ENCODE data around the gene CILP2.

DNA sequence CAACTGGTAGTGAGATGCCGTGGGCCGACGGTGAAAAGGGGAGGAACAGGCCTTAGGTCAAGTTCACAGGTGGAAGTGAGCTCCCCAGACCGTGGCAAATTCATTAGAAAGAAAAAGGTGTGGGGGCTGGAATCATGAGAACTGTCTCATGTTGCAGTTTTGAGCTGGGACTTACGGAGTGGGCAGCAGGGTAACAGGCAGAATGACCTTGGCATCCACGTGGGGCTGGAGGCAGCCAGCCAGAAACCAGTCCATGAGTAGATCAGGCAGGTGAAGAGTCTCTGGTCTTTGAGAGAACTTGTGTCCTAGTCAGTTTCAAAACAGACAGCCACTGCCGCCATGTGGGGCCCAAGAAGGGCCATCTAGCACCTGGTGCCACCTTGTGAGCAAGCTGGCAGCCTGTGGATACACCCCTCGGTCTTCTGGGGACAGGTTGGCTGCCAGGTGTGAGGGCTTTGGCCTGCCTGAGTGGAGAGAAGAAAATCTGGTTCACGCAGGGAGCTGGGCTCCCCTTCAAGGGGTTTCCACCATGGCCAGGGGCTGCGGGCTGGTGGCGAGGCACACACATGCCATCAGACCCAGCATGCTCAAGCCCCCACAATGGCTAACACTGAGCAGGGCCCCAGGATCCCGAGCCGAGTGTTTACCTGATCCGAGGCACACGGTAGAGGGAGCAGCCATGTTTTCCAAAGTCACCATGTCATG is 46.6 kb upstream of the CILP2 start:
- TF ChIP-seq, protein P1, sequence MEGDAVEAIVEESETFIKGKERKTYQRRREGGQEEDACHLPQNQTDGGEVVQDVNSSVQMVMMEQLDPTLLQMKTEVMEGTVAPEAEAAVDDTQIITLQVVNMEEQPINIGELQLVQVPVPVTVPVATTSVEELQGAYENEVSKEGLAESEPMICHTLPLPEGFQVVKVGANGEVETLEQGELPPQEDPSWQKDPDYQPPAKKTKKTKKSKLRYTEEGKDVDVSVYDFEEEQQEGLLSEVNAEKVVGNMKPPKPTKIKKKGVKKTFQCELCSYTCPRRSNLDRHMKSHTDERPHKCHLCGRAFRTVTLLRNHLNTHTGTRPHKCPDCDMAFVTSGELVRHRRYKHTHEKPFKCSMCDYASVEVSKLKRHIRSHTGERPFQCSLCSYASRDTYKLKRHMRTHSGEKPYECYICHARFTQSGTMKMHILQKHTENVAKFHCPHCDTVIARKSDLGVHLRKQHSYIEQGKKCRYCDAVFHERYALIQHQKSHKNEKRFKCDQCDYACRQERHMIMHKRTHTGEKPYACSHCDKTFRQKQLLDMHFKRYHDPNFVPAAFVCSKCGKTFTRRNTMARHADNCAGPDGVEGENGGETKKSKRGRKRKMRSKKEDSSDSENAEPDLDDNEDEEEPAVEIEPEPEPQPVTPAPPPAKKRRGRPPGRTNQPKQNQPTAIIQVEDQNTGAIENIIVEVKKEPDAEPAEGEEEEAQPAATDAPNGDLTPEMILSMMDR (conservative IDR thresholded peaks at IDR 0.05 in 1 of 2, IDR thresholded peaks at IDR 0.05 in 1 of 2; ENCODE audit: low read depth in 1 of 2, low read length in 2 of 2), result no peak
- TF ChIP-seq EZH2 (IDR thresholded peaks at IDR 0.05; ENCODE audit: low read length, missing control alignments), result no peak

All from fibroblast of lung (primary cell).